ENCODE results near the gene GAB2. TPM values are rescaled to one million over a fixed set of nuclear protein-coding genes. Genes with fewer than 3 reads are reported as not detected.

The GAB2 gene
- total RNA-seq, 1 experiment from 2014 or later: 3.3 TPM

DNA sequence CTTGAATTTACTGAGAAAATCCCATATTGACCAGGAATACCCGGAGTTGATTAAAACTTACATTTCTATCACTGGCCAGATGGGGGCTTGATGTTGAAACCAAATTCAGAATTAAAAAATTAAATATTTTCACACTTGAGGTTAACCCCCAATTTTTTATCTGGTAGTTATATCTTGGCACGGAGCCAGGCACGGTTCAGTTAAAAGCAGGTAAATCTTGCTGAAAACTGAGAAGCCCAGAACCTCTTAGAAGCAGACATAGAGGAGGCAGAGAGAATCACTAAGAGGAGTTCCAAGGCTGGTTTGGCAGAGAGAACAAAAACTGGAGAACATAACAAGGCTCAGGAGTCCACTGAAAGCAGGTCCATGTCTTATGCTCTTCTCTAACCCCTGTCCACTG is 151.2 kb downstream of the GAB2 start:
- peaks cover 2 to 3% of the 10 kb centered on the region in 2 experiments; a peak in 3 of 5 replicates for H3K9me3 Mint-ChIP-seq
- H3K27me3 Mint-ChIP-seq (ENCODE audit: low read depth): no peaks in the 10 kb centered on the region
- no peak overlapping the region for H3K23ac ChIP-seq (ENCODE audit: insufficient read length, low read depth, low read length)
- no peak overlapping the region for H3T11ph ChIP-seq (ENCODE audit: low read length)
- H2BK15ac ChIP-seq (ENCODE audit: low read depth, low read length): no peak overlapping the region
- H4K91ac ChIP-seq (ENCODE audit: insufficient read length, low read depth, low read length): no peak overlapping the region
- no peak overlapping the region for H4K5ac ChIP-seq (ENCODE audit: insufficient read length, low read depth, low read length)
- H3K79me1 ChIP-seq (ENCODE audit: insufficient read depth, low read depth, low read length, poor library complexity, severe bottlenecking): no peaks in the 10 kb centered on the region
- no peaks in the 10 kb centered on the region for H3K9me3 ChIP-seq (ENCODE audit: control insufficient read depth, low read depth, low read length)
- no peak overlapping the region for H3K4me3 Mint-ChIP-seq
- peaks cover 5 to 13% of the 10 kb centered on the region in 2 experiments for H3K4me1 Mint-ChIP-seq
- no peaks in the 10 kb centered on the region for H3K27me3 ChIP-seq (ENCODE audit: insufficient read depth, low read length)
- no CpG with 5 or more reads among the region's 3 CpGs for WGBS (ENCODE audit: extremely low coverage, insufficient read length, low lambda C conversion rate)
- no peaks in the 10 kb centered on the region for H3K23me2 ChIP-seq (ENCODE audit: insufficient read length, low read depth, low read length, poor library complexity, severe bottlenecking)
- no peak overlapping the region for H3K4ac ChIP-seq (ENCODE audit: low read depth, low read length)
- no peak overlapping the region for H4K8ac ChIP-seq (replicated peaks; ENCODE audit: insufficient read length, low read depth, low read length)
- H3K27ac Mint-ChIP-seq: no peak overlapping the region
- H3K14ac ChIP-seq (ENCODE audit: insufficient read depth, low read length): no peak overlapping the region
- H3K9ac ChIP-seq (ENCODE audit: extremely low read depth, insufficient read length, low read length): no peak overlapping the region
- no peak overlapping the region for H2AK5ac ChIP-seq (ENCODE audit: insufficient read length, low read length)
- no peak overlapping the region for H2AFZ ChIP-seq (ENCODE audit: low read length)
- H3K4me2 ChIP-seq (ENCODE audit: insufficient read depth, insufficient read length, low read length): no peak overlapping the region
- no peak overlapping the region for H2BK5ac ChIP-seq (ENCODE audit: insufficient read length, low read length)
- DNase-seq: no peak
- H3K27ac ChIP-seq (ENCODE audit: insufficient read length, low read depth, low read length): no peak overlapping the region
- H3K18ac ChIP-seq (ENCODE audit: insufficient read length, low read depth, low read length): no peak overlapping the region
- TF ChIP-seq, protein P1, sequence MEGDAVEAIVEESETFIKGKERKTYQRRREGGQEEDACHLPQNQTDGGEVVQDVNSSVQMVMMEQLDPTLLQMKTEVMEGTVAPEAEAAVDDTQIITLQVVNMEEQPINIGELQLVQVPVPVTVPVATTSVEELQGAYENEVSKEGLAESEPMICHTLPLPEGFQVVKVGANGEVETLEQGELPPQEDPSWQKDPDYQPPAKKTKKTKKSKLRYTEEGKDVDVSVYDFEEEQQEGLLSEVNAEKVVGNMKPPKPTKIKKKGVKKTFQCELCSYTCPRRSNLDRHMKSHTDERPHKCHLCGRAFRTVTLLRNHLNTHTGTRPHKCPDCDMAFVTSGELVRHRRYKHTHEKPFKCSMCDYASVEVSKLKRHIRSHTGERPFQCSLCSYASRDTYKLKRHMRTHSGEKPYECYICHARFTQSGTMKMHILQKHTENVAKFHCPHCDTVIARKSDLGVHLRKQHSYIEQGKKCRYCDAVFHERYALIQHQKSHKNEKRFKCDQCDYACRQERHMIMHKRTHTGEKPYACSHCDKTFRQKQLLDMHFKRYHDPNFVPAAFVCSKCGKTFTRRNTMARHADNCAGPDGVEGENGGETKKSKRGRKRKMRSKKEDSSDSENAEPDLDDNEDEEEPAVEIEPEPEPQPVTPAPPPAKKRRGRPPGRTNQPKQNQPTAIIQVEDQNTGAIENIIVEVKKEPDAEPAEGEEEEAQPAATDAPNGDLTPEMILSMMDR (conservative IDR thresholded peaks at IDR 0.05): no peak
- peaks cover 1% of the 10 kb centered on the region; the same call in 1 of the 2 replicates for H3K4me1 ChIP-seq (ENCODE audit: insufficient read depth, low read length)
- H4K20me1 ChIP-seq (ENCODE audit: control insufficient read depth, insufficient read depth, insufficient read length): no peaks in the 10 kb centered on the region
- H2BK120ac ChIP-seq (ENCODE audit: low read depth, low read length, poor library complexity, severe bottlenecking): no peak overlapping the region
- H2BK12ac ChIP-seq (ENCODE audit: insufficient read length, low read depth, low read length): no peak overlapping the region
- no peak overlapping the region for H2BK20ac ChIP-seq (ENCODE audit: low read depth, low read length, poor library complexity, severe bottlenecking)
- H3K36me3 Mint-ChIP-seq (ENCODE audit: insufficient read depth in 1 of 3, low read depth in 3 of 3): peaks cover 2 to 3% (median 2%) of the 10 kb centered on the region in 3 experiments
- H3K79me2 ChIP-seq (ENCODE audit: insufficient read depth, low read length): no peaks in the 10 kb centered on the region
- H3K56ac ChIP-seq (ENCODE audit: insufficient read length, low read depth, low read length): no peak overlapping the region

Measured in H9 (cell line).